Epidermal melanocyte (primary cell): ENCODE measurements around the gene OSMR.

Experiments
- DNase-seq: peaks from one replicate; pipeline ENCODE4 v3.0.0; 2011; ENCODE audit warnings: low spot score; ENCODE audit not compliant: insufficient read length

Gene OSMR

GRCh38 chr5:38925154-38925925 is 79.5 kb downstream of the OSMR start:
- peak; percentile 33 for DNase-seq

DNA sequence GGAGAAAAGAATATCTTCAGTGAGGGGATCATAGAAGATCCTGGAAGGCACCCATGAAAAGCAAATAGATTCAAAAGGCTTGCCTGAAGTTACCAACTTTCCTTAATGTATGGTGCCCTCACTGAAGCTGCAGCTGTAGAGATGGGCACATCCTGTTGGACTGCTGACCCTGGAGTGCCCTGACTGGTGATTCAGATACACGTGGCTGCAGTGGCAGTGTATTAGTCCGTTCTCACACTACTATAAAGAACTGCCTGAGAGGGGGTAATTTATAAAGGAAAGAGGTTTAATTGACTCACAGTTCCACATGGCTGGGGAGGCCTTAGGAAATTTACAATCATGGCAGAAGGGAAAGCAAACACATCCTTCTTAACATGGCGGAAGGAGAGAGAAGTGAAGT is 80.3 kb downstream of the OSMR start:
- DNase-seq: no peak

- DNase-seq: no peak
Observed at GRCh38 chr5:38927470-38927869, 81.7 kb downstream of the OSMR start.

DNA sequence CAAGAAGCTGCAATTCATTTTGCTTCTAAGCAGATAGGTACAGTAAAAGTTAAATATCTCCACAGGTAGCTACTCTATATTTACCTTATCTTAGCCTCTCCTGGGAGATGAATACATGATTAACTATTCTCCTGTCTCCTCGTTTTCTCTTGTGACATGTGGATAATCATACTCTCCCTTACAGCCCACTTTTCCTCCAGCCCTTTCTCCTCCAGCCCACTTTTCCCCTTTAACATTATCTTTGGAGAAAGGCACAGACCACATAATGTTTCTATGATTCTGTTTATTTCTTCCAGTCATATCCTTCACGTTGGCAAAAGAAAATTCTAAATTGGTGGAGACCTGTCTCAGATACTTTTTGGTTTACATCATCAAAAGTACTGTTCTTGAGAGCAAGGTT is 84.0 kb downstream of the OSMR start:
- no peak for DNase-seq

DNA sequence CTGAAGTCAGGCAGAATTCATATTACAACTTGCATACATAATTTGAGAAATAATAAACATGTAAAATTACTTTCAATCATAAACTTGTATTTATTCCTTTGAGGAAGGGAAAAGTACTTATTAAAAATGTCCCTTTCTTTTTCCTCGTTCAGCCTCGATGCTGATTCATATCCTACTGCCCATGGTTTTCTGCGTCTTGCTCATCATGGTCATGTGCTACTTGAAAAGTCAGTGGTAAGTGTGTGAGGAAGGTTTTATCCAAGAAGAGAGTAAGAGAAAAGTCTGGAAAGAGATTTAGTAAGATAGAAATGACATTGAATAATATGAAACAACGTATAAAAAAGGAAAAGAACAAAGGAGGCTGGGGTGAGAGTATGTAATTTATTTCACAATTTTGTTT is 85.9 kb downstream of the OSMR start:
- no peak for DNase-seq

DNA sequence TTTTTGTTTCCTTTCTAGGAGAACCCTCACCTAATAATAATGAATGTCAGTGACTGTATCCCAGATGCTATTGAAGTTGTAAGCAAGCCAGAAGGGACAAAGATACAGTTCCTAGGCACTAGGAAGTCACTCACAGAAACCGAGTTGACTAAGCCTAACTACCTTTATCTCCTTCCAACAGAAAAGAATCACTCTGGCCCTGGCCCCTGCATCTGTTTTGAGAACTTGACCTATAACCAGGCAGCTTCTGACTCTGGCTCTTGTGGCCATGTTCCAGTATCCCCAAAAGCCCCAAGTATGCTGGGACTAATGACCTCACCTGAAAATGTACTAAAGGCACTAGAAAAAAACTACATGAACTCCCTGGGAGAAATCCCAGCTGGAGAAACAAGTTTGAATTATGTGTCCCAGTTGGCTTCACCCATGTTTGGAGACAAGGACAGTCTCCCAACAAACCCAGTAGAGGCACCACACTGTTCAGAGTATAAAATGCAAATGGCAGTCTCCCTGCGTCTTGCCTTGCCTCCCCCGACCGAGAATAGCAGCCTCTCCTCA is 87.1 kb downstream of the OSMR start:
- no peak for DNase-seq

GRCh38 chr5:38935437-38935836 is 89.6 kb downstream of the OSMR start:
- no peak for DNase-seq

DNA sequence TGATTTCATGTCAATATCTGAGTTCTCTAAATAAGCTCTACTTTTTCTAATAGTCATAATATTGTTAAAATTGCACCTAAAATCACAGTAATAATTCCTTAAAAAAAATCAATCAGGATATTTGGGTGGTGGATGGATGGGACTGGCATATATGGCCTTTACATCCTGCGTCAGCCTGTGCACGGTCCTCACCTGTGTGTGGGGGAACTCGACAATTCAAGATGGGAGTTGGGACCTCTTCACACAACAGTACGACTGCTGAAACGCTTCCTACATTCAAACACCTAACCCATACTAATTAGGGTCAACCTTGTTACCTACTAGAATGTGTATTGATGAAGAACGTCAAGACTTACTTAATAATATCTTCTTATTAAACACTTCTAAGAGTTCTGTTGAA is 90.5 kb downstream of the OSMR start:
- DNase-seq: no peak

DNA sequence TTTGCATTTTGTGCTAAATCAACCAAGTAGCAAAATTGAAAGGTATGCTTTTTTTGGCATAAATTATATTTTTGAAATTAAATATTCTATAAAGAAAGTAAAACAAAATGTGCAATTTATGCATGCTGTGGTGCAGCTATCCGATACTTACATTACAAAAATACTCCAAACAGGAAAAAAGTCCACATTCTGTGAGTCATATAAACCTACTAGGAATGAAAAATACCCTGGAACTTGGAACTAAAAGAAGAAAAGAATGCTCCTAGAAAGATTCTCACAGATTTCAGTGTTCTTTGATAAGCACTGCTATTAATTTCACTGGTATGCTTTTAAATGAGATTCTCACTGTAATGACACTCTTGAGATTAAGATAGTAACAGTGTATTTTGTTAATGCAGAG is 92.6 kb downstream of the OSMR start:
- DNase-seq: no peak

GRCh38 chr5:38938973-38939372 is 93.2 kb downstream of the OSMR start:
- DNase-seq: no peak

GRCh38 chr5:38940230-38940858 is 94.5 kb downstream of the OSMR start:
- no peak for DNase-seq

DNA sequence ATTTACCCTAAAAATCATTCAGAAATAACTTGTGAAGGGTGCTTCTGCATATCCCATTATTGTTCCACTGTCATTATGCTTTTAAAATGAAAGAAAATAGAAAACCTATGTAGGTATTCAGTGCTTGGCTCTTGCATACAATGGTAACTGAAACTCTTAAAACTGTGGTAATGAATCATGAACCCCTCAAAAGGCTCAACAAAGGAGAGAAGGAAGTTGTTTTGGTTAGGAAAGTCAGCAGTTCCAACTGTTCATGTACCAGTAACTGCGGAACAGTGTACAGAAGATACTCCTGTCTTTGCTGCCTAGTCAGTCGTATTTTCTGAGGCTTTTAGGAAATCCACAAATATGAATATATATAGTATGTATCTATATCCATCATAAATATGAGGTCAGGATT is 96.1 kb downstream of the OSMR start:
- no peak for DNase-seq

DNA sequence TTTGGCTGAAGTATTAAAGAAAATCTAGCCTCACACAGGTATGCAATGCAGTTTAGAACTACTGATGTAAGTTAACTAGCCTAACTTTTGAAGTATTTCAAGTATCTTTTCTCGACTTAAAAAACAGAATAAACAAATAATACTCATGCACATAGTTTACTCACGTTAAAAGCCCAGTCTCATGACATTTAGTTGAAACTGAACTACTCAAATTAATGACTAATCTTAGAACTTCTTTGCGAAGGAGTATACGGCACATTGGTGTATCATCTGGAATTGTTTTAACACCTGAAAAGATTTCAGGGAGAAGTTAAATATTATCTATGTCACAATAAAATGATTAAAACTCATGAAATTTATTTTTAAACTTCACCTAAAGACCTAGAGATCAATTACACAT is 98.5 kb downstream of the OSMR start:
- DNase-seq: no peak

GRCh38 chr5:38948501-38948900 is 102.7 kb downstream of the OSMR start:
- DNase-seq: no peak

GRCh38 chr5:38953426-38954012 is 107.7 kb downstream of the OSMR start:
- no peak for DNase-seq

DNA sequence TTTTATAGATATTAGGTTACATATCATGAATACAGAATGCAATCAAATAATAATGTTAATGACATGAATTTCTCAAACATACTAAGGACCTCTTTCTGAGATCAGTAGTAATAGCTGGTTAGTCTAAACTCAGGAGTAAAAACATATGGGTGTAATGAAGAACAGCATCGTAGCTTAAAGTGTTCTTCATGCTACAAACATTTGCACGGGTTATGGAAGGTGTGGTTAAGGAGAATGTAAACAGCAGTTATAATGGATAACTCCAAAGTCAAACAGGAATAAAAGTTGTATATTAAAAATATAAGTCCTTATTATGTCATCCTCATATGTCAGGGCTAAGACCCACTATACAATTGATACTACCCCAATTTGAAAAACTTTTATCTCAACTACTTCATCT is 115.9 kb downstream of the OSMR start:
- DNase-seq: no peak

GRCh38 chr5:38968665-38969064 is 122.9 kb downstream of the OSMR start:
- no peak for DNase-seq

DNA sequence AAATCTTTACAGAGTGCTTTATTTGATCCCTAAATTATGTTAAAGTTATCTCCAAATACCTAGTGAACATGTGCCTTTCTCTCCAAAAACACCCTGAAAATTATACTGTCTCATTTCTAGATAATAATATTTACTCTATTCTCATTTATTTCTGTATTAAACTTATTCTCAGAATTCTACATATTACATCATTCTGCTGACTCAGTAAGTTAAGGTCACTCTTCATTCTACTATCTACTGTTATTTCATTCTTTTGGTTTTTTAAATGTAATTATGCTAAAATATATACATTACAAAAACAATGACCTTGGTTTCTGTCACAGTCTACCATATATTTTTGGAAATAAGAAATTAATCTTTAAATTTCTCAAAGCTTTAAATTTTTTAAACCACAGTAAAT is 132.2 kb downstream of the OSMR start:
- no peak for DNase-seq

- DNase-seq: no peak
Observed at GRCh38 chr5:38979535-38979934, 133.7 kb downstream of the OSMR start.
